HG03565 (cell line): Measurements from ENCODE around the gene SERPINA1.

Experiments
- ATAC-seq: cut with Tn5 transposase; IDR thresholded peaks from one replicate; pipeline ENCODE4 v1.9.1; 2021; ENCODE audit warnings: mild to moderate bottlenecking, moderate library complexity; ENCODE audit not compliant: unreplicated experiment

Gene SERPINA1

GRCh38 chr14:94384342-94384741 lies 4.1 kb downstream of the SERPINA1 start:
- no peak for ATAC-seq

DNA sequence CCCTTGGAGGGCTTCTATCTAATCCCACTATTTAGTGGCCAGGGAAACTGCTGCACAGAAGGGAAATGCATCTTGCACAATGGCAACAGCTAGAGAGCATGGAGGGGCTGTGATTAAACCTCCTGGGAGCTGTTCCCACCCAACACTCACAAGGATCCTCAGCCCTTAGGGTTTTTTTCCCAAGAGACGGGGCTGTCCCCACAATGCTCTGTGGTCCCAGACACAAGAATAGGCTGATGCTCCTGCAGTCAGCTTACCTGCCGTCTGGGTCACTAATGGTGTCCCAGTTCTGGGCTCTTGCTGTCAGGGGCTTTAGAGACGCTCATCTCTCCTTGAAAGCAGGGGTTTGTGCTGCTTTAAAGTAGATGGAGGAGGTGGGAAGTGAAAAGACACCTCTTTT lies 4.6 kb downstream of the SERPINA1 start:
- ATAC-seq, result no peak

DNA sequence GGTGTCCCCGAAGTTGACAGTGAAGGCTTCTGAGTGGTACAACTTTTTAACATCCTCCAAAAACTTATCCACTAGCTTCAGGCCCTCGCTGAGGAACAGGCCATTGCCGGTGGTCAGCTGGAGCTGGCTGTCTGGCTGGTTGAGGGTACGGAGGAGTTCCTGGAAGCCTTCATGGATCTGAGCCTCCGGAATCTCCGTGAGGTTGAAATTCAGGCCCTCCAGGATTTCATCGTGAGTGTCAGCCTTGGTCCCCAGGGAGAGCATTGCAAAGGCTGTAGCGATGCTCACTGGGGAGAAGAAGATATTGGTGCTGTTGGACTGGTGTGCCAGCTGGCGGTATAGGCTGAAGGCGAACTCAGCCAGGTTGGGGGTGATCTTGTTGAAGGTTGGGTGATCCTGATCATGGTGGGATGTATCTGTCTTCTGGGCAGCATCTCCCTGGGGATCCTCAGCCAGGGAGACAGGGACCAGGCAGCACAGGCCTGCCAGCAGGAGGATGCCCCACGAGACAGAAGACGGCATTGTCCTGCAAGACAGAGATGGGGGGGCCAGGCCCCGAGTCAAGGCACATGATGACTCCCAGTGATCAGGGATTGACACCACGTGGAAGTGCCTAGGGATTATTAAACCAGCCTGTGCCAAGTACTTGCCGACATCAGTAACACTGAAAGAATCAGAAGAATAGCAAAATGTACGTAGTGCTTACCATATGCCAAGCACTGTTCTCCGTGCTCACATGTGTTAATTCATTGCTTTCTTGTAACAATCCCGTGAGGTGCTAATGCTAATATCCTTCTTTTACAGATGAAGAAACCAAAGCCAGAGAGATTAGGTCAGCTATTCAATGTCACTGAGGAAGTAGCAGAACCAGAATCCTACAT lies 5.4 kb downstream of the SERPINA1 start:
- ATAC-seq, result no peak

- ATAC-seq, result no peak
Observed at GRCh38 chr14:94382099-94382715, 6.2 kb downstream of the SERPINA1 start.

- no peak for ATAC-seq
Observed at GRCh38 chr14:94381149-94382030, 7.0 kb downstream of the SERPINA1 start.

DNA sequence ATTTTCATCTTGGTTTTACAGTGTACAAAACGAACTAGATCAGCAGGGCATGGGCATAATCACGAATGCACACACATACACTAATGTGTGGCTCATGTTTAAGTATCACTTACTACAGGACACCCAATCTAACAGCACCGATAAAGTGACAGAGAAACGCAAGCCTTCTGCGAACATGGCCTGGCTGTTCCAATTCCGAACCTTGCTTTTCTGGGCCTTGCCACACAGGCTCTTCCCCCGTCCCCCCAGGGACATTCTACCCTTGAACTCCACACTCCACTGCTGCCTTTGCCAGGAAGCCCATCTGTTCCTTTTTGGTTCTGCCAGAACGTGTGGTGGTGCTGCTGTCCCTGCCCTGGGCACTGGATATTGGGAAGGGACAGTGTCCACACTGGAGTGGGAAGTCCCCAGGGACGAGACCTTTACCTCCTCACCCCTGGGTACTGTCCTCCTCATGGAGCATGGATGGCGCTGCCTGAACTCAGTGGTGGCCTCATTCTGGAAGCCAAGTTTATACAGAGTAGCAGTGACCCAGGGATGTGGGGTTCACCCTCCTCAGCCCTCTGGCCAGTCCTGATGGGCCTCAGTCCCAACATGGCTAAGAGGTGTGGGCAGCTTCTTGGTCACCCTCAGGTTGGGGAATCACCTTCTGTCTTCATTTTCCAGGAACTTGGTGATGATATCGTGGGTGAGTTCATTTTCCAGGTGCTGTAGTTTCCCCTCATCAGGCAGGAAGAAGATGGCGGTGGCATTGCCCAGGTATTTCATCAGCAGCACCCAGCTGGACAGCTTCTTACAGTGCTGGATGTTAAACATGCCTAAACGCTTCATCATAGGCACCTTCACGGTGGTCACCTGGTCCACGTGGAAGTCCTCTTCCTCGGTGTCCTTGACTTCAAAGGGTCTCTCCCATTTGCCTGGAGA lies 7.9 kb downstream of the SERPINA1 start:
- no peak for ATAC-seq

GRCh38 chr14:94379291-94380224 lies 8.8 kb downstream of the SERPINA1 start:
- no peak for ATAC-seq

- ATAC-seq, result no peak
Observed at GRCh38 chr14:94378527-94379290, 9.7 kb downstream of the SERPINA1 start.

DNA sequence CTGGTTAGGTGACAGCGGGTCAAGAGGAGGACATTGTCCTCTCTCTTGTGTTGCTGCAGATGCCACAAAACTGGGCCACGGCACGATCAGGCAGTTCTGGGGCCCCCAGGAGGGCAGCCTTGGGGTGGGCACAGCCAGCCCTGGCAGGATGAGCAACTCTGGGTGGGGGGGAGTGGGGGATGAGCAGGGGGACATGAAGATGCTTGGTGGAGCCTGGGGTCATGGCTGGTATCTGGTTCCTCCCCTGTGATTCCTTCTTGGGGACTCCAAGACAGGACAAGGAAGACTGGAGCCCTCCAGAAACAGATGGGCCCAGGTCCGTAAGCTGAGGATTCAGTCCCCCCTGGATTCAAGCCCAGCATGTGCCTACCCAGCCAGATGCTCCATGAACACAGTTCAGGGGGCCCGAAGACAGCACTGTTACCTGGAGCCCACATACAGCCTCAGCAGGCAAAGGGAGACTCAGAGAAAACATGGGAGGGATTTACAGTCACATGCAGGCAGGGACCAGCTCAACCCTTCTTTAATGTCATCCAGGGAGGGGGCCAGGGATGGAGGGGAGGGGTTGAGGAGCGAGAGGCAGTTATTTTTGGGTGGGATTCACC lies 10.4 kb downstream of the SERPINA1 start:
- ATAC-seq, result no peak

DNA sequence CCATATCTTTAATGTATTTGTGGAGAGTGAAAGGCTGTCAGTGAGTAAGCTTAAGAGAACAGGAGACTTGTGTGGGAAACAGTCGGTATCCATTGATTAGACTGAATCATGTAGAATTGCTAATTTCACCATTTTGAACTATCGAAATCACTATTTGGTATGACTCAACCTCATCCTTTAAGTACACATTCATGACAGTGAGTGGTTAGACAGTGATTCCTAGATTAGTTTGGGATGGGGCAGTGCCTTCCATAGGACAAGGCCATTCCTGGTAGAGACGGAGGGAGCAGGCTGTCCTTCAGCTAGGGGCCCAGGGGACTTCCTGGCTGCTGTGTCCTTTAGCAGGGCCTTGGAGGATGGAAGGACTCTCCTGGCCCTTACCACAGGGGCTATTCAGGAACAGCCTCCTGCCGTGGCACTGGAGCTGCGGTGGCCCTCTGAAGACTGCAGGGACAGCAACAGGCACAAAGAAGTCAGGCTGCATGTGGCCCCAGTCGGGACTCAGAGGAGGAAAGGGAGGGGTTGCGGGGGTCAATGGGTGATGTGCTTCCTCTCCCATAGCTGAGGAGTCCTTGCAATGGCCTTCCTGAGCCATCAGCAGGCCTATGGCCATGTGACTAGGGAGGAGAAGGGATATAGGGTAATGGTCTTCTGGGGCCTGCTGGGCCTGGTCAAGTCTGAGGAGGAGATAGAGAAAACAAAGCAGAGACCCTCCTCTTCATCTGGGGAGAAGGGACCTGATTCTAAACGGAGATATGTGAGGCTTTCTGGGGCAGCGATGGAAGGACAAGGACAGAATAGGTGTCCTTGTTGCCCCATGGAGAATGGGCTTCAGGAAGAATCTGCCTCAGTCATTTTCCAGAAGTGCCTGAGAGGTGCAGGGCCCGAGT lies 11.2 kb downstream of the SERPINA1 start:
- ATAC-seq, result no peak

DNA sequence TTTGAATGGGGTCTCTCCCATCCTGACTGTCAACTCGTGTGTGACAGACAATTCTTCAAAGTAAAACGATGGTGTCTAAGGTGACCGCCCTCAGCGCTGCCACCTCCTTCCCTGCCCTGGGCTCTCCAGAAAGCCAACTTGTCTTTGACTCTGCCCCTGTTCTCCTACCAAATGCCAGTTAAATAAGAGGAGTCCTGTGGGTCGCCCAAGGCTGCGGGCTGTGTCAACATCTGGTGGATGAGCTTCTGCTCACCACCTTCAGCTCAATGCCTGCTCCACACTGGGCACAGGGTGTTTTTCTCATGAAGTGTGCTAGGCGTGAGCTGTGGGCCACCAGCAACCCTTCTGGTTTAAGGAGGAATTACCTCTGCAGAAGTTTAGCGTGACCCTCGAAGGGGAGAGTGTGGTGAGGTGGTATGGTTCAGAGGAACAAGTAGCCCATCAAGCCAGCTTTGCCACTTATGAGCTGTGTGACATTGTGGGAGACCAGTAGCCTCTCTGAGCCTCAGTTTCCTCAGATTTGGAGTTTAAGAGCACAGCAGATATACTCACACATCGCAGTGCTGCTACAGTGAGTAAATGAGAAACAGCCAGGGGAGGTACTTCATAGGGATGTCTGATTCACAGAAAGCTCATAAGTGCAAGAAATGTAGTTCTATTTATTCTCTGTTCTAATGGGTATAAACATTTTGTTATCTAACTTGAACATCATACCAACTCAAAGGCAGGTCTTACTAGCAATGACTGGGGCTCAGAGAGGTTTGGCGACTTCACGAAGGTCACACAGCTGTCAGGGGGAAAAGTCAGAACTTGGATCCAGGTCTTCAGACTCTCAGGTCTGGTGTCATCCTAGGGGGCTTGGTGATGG lies 12.1 kb downstream of the SERPINA1 start:
- no peak for ATAC-seq

- no peak for ATAC-seq
Observed at GRCh38 chr14:94375552-94376107, 12.8 kb downstream of the SERPINA1 start.

- ATAC-seq, result no peak
Observed at GRCh38 chr14:94374749-94375260, 13.6 kb downstream of the SERPINA1 start.

DNA sequence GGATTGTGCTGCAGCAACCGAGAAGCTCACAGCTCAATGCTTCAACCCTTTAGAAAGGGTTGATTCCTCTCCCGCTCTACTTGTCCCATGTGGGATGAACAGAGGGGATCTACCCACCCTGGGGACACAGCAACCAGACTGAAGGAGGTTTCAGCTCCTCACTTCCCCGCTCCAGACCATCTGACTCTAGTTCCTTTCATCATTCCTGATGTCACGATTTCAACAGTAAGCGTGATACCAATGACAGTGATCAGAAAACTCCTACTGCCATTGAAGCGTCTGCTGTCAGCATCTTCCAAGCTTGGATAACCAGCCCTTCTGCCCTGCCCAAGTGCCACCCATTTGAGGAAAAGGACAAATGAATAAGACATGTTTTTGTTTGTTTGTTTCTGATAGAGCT lies 14.3 kb downstream of the SERPINA1 start:
- ATAC-seq, result no peak

- no peak for ATAC-seq
Observed at GRCh38 chr14:94373708-94374107, 14.7 kb downstream of the SERPINA1 start.
